GM18499 (cell line): ENCODE results near the gene UBE2G2.

Source experiments
- ATAC-seq: cut with Tn5 transposase; IDR thresholded peaks from one replicate; pipeline ENCODE4 v1.9.1; 2021; ENCODE audit warnings: moderate number of reproducible peaks; ENCODE audit not compliant: insufficient read depth, unreplicated experiment

UBE2G2 gene

GRCh38 chr21:44732956-44733355 lies 68.7 kb downstream of the UBE2G2 start:
- no peak for ATAC-seq

- ATAC-seq, result no peak
Observed at GRCh38 chr21:44732263-44732662, 69.4 kb downstream of the UBE2G2 start.

GRCh38 chr21:44730951-44731579 lies 70.6 kb downstream of the UBE2G2 start:
- ATAC-seq, result no peak

GRCh38 chr21:44730028-44730395 lies 71.6 kb downstream of the UBE2G2 start:
- no peak for ATAC-seq

- no peak for ATAC-seq
Observed at GRCh38 chr21:44729336-44730027, 72.1 kb downstream of the UBE2G2 start.

GRCh38 chr21:44728716-44729115 lies 72.9 kb downstream of the UBE2G2 start:
- ATAC-seq, result no peak

- no peak for ATAC-seq
Observed at GRCh38 chr21:44727757-44728156, 73.9 kb downstream of the UBE2G2 start.

- ATAC-seq, result no peak
Observed at GRCh38 chr21:44727321-44727720, 74.3 kb downstream of the UBE2G2 start.

GRCh38 chr21:44726826-44727225 lies 74.8 kb downstream of the UBE2G2 start:
- ATAC-seq, result no peak

GRCh38 chr21:44724926-44725325 lies 76.7 kb downstream of the UBE2G2 start:
- ATAC-seq, result no peak

- ATAC-seq, result no peak
Observed at GRCh38 chr21:44724196-44724595, 77.4 kb downstream of the UBE2G2 start.

- no peak for ATAC-seq
Observed at GRCh38 chr21:44723177-44724131, 78.2 kb downstream of the UBE2G2 start.

- ATAC-seq, result no peak
Observed at GRCh38 chr21:44722731-44723130, 78.9 kb downstream of the UBE2G2 start.

GRCh38 chr21:44720170-44720569 lies 81.5 kb downstream of the UBE2G2 start:
- ATAC-seq, result no peak
